Peyer's patch (tissue), 4 donors: Measurements from ENCODE around the gene OSBPL5. TPM values are rescaled to one million over a fixed set of nuclear protein-coding genes. Genes with fewer than 3 reads are reported as not detected.
A peak's percentile ranks its signal among the peaks of the same experiment; 100 is the strongest.
"Not testable (repeated sequence)": the region's sequence is repeated elsewhere in the genome, so short reads cannot be mapped to it uniquely, and the experiment has no call there.

Experiments used
- DNase-seq, 3 donors: peaks; one replicate each; pipeline ENCODE4 v3.0.0-alpha.2; 2017 to 2019
- H3K27ac ChIP-seq, 4 donors: fragments of 200-600 bp; sonication (generic); one replicate each; pipeline ENCODE4 v1.5.1; 2016 to 2019
- H3K27me3 ChIP-seq, 2 donors: fragments of 200-600 bp; sonication (generic); one replicate each; pipeline ENCODE4 v1.5.1; 2019
- H3K36me3 ChIP-seq, 3 donors: fragments of 200-600 bp; sonication (generic); one replicate each; pipeline ENCODE4 v1.5.1; 2016 to 2019
- H3K4me1 ChIP-seq, 4 donors: fragments of 200-600 bp; sonication (generic); one replicate each; pipeline ENCODE4 v1.5.1; 2016 to 2019
- H3K4me3 ChIP-seq, 4 donors: fragments of 200-600 bp; sonication (generic); 1 replicate in 3 of 4; 2 replicates in 1 of 4; pipeline ENCODE4 v1.5.1; 2016 to 2019; ENCODE audit warnings: mild to moderate bottlenecking in 1 of 4
- H3K9me3 ChIP-seq, 4 donors: fragments of 200-600 bp; sonication (generic); one replicate each; pipeline ENCODE4 v1.5.1; 2016 to 2019; ENCODE audit warnings: mild to moderate bottlenecking in 1 of 4
- POLR2A ChIP-seq, 2 donors: fragments of 450-650 bp; IDR thresholded peaks; one replicate each; pipeline ENCODE4 v1.5.1; 2017; ENCODE audit warnings: antibody characterized with exemption in 2 of 2, mild to moderate bottlenecking in 2 of 2, moderate library complexity in 2 of 2
- total RNA-seq, 4 donors: library from RNA; depleted of rRNA; stranded (reverse); fragments of >200 nt; gene quantifications; one replicate each; pipeline ENCODE4 v1.1.0, GENCODE V29; 2016
- TF ChIP-seq, protein P1 (sequence below), 6 experiments: fragments of 450-650 bp in 4 of 6; fragments of 200-600 bp in 2 of 6; sonication (generic) in 1 of 6; IDR thresholded peaks; one replicate each; pipeline ENCODE4 v1.5.1; 2017 to 2019; ENCODE audit warnings: antibody characterized with exemption in 6 of 6, mild to moderate bottlenecking in 3 of 6, moderate library complexity in 1 of 6

OSBPL5 gene
- total RNA-seq, 4 donors from 2014 or later, result 39.8 to 110 (median 73.2) TPM

DNA sequence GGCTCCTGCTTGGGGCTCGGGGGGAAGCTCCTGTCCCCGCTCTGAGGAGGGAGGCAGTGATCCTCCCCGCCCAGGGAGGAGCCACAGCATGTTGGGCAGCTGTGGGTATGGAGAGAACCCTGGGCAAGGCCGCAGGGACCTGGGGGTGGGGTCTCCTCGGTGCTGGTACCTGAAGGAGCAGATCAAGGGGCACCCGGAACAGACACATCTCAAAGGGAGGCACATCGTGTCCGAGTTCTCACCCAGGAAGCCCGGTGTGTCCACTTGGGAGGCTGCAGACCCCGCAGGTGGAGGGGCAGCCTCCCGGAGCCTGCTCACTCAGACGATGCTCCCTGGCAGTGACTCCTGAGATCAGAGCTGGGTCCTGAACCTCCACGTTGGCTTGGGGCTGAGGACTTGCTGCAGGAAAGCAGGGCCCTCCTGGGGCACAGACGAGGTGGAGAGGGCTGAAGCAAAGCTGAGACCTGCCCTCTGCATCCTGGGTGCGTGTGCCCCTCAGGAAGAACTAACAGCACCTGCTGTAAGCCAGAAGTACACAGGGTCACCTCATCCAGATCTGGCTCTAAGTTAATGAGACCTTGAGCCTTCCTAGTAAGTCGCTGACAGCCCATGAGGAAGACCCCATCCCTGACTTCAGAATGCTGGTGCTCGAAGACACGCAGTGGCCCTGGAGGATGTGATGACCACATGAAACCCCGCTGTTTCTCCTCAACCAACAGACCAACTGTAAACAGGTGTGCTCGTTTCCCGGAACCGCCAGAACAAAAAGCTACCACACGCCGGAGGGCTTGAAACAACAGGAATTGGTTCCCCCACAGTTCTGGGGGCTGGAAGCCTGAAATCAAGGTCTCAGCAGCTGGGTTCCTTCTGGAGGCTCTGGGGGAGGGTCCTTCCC, 5.9 kb upstream of the OSBPL5 start:
- TF ChIP-seq, protein P1, sequence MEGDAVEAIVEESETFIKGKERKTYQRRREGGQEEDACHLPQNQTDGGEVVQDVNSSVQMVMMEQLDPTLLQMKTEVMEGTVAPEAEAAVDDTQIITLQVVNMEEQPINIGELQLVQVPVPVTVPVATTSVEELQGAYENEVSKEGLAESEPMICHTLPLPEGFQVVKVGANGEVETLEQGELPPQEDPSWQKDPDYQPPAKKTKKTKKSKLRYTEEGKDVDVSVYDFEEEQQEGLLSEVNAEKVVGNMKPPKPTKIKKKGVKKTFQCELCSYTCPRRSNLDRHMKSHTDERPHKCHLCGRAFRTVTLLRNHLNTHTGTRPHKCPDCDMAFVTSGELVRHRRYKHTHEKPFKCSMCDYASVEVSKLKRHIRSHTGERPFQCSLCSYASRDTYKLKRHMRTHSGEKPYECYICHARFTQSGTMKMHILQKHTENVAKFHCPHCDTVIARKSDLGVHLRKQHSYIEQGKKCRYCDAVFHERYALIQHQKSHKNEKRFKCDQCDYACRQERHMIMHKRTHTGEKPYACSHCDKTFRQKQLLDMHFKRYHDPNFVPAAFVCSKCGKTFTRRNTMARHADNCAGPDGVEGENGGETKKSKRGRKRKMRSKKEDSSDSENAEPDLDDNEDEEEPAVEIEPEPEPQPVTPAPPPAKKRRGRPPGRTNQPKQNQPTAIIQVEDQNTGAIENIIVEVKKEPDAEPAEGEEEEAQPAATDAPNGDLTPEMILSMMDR (IDR thresholded peaks at IDR 0.05), result no peak
- TF ChIP-seq POLR2A (IDR thresholded peaks at IDR 0.05), result no peak
- H3K4me3 ChIP-seq, result no peak overlapping the region
- H3K9me3 ChIP-seq, result no peaks in the 10 kb centered on the region
- no peaks in the 10 kb centered on the region for H3K27me3 ChIP-seq
- DNase-seq, result no peak
- no peaks in the 10 kb centered on the region for H3K36me3 ChIP-seq
- H3K4me1 ChIP-seq, result peaks cover 0 to 29% (median 0%) of the 10 kb centered on the region in 4 donors
- no peak overlapping the region for H3K27ac ChIP-seq

DNA sequence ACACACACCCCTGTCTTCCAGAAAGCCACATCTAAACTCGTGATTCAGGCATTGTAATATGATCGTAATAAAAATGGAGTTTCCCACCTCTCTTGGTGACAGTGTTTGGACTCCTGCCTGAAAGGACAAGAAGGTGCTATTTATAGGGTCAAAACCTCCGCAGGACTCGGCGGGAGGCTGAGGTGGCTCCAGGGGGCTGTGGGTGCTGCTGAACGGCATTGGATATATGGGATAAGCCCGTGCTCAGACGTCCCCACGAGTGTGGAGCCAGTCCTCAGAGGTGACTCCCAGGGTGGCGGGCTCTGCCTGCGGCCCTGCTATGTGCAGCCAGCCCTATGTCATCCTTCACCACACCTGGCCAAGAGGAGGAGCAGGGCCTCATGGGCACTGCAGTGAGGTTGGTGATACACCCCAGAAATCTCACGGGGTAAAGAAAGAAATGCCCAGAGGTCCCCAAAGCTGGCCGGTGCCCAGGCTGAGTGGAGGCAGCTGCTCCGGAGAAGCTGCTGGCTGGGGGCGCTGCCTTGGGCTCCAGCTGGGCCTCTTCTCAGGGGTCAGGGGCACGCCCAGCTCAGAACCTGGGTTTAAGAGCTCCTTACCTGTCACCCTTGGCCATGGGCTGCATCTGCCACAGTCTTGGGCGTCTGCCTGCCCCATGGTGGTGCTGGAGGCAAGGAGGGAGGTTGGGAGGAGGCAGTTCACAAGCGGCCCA, 5.1 kb upstream of the OSBPL5 start:
- peak in 1 of 3 donors; percentile 36 for DNase-seq
- peaks cover 0 to 37% (median 0%) of the 10 kb centered on the region in 4 donors for H3K4me1 ChIP-seq
- H3K27me3 ChIP-seq, result no peaks in the 10 kb centered on the region
- TF ChIP-seq, protein P1 (IDR thresholded peaks at IDR 0.05), result no peak
- no peak for TF ChIP-seq POLR2A (IDR thresholded peaks at IDR 0.05)
- H3K9me3 ChIP-seq, result no peaks in the 10 kb centered on the region
- H3K36me3 ChIP-seq, result no peaks in the 10 kb centered on the region
- H3K27ac ChIP-seq, result no peak overlapping the region
- H3K4me3 ChIP-seq, result no peak overlapping the region

DNA sequence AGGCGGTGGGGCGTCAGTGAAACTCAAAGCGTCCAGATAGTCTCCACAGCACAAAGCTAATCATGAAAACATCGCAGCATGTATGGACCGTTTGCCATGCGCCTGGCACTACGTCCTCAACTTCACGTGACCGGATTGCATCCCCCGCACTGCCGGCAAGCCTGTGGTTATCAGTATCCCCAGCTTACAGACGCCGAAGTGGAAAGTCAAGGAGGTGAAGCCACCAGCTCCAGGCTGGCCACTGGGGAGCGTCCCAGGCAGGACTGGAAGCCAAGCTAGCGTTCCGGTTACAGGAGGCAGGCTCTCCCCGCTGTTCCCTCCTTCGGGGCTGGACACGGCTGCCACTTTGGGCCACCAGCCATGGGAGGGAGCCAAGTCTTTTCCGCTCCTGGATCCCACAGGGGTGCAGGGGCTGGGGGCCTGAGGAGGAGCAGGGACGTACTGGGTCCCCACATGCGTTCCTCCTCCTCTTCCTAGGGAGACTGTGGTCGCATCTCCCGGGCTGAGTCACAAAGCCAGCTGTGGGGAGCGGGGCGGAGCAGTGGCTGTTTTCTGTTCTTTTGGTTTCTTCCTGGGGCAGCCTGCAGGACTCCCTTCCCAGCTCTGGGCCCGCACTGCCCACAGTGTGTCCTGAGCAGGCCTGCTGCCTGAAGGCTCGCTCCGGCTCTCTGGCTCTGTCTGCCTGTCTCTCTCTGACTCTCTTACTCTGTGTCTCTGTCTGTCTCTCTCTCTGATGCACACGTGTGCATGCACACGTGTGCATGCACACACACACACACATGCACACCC, 4.3 kb upstream of the OSBPL5 start:
- peak overlapping the region in 2 of 4 donors; percentile 23 to 41 for H3K4me3 ChIP-seq
- H3K27ac ChIP-seq, result peak overlapping the region in 2 of 4 donors; percentile 12 to 62
- no peaks in the 10 kb centered on the region for H3K9me3 ChIP-seq
- H3K27me3 ChIP-seq, result no peaks in the 10 kb centered on the region
- peaks cover 0 to 38% (median 0%) of the 10 kb centered on the region in 4 donors for H3K4me1 ChIP-seq
- peak in 1 of 3 donors; percentile 58 for DNase-seq
- no peaks in the 10 kb centered on the region for H3K36me3 ChIP-seq
- TF ChIP-seq, protein P1 (IDR thresholded peaks at IDR 0.05), result peak in 1 of 6 experiments; percentile 3
- no peak for TF ChIP-seq POLR2A (IDR thresholded peaks at IDR 0.05)

DNA sequence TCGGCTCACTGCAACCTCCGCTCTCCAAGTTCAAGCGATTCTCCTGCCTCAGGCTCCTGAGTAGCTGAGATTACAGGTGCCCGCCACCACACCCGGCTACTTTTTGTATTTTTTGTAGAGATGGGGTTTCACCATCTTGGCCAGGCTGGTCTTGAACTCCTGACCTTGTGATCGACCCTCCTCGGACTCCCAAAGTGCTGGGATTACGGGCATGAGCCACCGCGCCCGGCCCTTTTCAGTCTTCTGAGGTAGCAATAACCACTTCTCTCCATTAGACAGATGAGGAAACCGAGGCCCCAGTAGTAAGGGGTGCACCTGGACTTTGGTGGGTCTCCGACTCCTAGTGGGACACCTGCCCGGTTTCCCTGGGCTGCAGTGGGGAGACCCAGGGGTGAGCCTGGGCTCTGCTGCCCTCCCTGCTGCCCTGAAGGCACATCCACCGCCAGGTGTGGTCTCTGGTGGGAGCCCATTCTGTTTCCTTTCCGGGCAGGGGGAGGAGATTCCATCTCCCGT, 3.7 kb upstream of the OSBPL5 start:
- not testable (repeated sequence) for H3K27me3 ChIP-seq, H3K36me3 ChIP-seq, H3K9me3 ChIP-seq
- peaks cover 0 to 45% (median 0%) of the 10 kb centered on the region in 4 donors for H3K4me1 ChIP-seq
- H3K27ac ChIP-seq, result peak overlapping the region in 1 of 4 donors; percentile 12
- DNase-seq, result peak in 1 of 3 donors; percentile 41
- peak overlapping the region in 2 of 4 donors; percentile 23 to 41 for H3K4me3 ChIP-seq

DNA sequence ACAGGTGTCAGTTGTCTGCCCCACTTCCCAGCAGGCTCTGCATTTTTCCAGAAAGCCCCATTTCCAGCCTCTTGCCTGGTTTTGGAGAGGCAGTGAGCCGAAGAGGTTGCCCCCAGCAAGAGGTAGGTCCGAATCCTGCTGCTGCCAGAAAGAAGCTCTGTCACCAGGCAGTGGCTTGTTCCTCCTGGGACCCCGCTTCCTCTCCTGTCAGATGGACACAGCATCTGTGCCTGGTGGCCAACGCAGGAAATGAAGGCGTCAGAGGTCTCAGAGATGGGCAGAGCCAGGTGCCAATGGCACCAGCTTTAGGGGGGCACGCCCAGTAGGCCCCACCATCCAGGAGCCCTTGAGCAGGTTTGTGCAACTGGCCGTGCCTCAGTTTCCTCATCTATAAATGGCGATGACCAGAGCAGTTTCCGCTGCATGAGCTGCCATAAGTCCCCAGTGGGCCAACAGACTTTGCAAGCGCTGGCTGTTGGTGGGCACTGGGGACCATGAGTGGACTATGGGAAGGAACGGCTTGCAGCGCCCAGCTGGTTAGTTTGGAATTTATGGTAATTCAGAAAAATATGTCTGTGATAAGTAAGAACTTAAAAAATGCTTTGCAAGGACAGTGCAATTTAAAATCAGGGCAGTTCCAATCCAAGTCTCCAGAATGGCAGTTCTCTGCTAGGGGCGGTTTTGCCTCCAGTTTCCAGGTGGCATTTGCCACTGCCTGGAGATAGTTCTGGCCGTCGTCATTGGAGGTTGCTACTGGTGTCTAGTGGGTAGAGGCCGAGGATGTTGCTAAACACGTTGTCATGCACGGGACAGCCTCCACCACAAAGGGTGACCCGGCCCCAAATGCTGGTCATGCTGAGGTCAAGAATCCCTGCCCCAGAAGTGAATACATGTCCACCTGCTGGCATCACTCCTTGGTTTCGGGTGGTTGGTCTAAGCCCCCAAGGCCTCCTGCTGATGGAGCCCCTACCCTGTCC, 2.3 kb upstream of the OSBPL5 start:
- no peaks in the 10 kb centered on the region for H3K27me3 ChIP-seq

More for the DNA sequence above, 2.3 kb upstream of the OSBPL5 start:
- Histone ChIP-seq H3K4me3 (no peak overlapping the region), H3K4me1 (peaks cover 0 to 57% (median 0%) of the 10 kb centered on the region in 4 donors), H3K27ac (no peak overlapping the region), H3K9me3 (no peaks in the 10 kb centered on the region), H3K36me3 (no peaks in the 10 kb centered on the region)
- TF ChIP-seq, protein P1 (IDR thresholded peaks at IDR 0.05), result peak in 1 of 6 experiments; percentile 10
- no peak for TF ChIP-seq POLR2A (IDR thresholded peaks at IDR 0.05)
- peak in 1 of 3 donors; percentile 41 for DNase-seq
